Suppressor macrophage treated with lipopolysaccharide for 4 hours (primary cell): ENCODE data around the gene CES4A.
"Not testable (repeated sequence)": the region's sequence is repeated elsewhere in the genome, so short reads cannot be mapped to it uniquely, and the experiment has no call there.

Experiments used
- DNase-seq: peaks from one replicate; pipeline ENCODE4 v3.0.0-alpha.2; 2020

The CES4A gene

GRCh38 chr16:66993558-66993957 lies 5.2 kb downstream of the CES4A start:
- DNase-seq: not testable (repeated sequence)

DNA sequence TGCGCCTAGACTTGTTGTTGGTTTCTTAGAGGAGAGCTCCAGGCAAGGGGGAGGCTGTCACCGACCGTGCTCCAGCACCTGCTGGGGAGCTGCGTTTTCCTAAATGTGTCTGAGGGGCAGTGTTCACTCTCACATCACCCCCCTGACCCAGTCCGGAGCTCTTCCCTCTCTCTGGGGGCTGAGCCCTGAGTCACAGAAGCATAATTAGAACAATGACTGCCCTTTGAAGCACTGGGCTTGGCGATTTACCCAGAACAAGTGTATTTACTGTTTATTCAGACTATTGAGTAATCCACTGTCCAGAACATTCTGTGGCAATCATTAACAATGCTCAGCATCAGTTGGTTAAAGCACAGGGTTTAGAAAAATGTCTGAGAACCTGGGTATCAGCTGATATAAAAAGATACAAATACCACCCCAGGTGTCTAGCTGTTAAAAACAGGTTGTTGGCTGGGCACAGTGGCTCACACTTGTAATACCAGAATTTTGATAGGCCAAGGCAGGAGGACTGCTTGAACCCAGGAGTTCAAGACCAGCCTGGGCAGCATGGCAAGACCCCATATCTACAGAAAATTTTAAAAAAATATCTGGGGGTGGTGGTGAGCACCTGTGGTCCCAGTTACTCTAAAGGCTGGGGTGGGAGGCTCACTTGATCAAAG lies 8.1 kb downstream of the CES4A start:
- no peak for DNase-seq

- no peak for DNase-seq
Measured at GRCh38 chr16:66996983-66997358, 8.6 kb downstream of the CES4A start.

DNA sequence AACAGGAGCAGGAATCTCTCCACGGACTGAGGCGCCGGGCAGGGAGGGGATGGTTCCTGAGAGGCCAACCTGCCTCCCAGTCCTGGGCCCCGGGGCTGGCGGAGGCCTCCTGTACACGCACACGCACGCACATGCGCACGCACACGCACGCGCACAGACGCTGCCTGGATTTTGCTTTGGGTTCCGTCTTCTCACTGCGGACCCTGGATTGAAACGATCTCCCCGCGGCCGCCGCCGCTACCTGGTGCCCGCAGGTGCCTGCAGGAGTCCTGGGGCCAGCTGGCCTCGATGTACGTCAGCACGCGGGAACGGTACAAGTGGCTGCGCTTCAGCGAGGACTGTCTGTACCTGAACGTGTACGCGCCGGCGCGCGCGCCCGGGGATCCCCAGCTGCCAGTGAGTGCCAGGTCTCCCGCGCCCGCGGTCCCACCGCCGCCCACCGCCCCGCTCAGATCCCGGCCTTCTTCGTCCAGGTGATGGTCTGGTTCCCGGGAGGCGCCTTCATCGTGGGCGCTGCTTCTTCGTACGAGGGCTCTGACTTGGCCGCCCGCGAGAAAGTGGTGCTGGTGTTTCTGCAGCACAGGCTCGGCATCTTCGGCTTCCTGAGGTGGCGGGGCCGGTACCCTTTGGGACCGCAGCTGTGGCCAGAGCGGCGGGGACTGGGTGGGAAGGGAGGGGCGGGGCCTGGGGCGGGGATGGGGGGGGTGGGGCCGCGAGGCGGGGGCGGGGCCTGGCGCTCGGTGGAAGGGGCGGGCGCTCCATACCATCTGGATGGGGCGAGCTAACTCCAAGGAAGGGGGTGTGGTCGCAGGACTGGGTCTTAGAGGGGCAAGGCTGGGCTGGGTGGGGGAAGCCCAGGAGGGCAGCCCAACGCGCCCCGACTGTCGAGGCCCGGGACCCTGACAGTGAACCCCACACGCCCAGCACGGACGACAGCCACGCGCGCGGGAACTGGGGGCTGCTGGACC lies 12.3 kb downstream of the CES4A start:
- DNase-seq: peak; percentile 37

- DNase-seq: no peak
Measured at GRCh38 chr16:67001726-67002125, 13.3 kb downstream of the CES4A start.

DNA sequence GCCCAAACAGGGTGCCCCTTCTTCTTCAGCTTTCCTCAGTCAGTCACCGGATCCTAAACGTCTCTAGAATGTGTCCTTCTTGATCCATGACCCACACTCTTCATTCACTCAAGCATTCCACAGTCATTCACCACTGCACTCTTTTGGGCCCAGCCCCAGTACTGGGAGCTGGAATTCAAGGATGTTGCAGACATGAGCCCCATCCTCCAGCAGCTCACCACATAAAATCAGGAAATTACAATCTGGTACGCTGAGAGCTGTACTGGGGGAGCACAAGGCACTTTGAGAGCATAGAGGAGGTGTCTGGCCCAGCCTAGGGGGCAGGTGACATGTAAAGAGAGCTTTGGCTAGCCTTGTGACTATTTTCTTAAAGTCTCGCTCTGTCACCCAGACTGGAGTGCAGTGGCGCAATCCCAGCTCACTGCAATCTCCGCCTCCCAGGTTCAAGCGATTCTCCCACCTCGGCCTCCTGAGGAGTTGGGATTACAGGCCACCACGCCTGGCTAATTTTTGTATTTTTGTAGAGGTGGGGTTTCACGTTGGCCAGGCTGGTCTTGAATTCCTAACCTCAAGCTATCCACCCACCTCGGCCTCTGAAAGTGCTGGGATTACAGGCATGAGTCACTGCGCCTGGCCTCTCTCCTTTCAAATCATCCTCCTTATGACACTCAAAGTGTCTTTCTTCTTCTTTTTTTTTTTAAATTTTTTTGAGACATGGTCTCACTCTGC lies 18.7 kb downstream of the CES4A start:
- no peak for DNase-seq

GRCh38 chr16:67009158-67009557 lies 20.8 kb downstream of the CES4A start:
- no peak for DNase-seq

GRCh38 chr16:67011274-67011673 lies 22.9 kb downstream of the CES4A start:
- DNase-seq: no peak

GRCh38 chr16:67013233-67013822 lies 24.9 kb downstream of the CES4A start:
- no peak for DNase-seq

GRCh38 chr16:67013823-67014633 lies 25.6 kb downstream of the CES4A start:
- peak; percentile 50 for DNase-seq

GRCh38 chr16:67014634-67015312 lies 26.4 kb downstream of the CES4A start:
- no peak for DNase-seq

GRCh38 chr16:67015313-67015731 lies 26.9 kb downstream of the CES4A start:
- no peak for DNase-seq

DNA sequence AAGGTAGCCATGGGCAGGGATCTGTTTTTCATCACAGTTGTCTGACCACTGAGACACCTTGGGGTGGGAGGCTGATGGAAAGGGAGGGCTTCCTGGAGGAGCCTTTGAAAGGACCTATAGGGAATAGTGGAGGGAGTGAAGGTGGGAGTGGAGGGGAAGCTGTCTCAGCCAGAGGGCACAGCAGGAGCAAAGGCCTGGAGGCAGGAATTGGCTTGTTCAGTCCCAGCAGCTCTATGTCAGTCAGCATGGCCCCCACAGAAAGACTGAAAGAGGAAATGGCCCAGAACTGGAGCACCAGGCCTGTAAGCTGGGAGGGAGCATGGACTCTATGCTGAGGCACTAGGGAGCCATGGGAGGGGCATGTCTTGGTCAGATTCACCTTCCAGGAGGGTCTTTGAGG lies 27.8 kb downstream of the CES4A start:
- DNase-seq: no peak

GRCh38 chr16:67016681-67017420 lies 28.5 kb downstream of the CES4A start:
- no peak for DNase-seq

- no peak for DNase-seq
Measured at GRCh38 chr16:67017421-67017750, 29.0 kb downstream of the CES4A start.

GRCh38 chr16:67017810-67018488 lies 29.6 kb downstream of the CES4A start:
- peak; percentile 73 for DNase-seq

GRCh38 chr16:67019171-67019570 lies 30.8 kb downstream of the CES4A start:
- DNase-seq: no peak

DNA sequence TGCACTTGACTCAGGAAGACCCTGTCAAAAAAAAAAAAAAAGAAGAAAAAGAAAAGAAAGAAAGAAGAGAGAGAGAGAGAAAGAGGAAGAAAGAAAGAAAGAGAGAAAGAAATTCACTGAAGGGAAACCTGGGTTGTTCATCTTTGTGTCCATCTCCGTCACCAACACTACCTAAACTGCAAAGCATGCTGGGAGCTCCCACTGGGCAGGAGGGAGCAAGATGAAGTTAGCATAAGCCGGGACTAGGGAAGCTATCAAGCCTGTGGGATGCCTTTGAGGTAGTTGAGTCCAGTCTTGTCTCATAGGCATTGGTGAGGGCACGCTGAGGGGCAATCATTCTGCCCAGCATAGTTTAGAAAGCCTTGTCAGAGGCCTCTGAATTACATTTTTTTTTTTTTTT lies 32.9 kb downstream of the CES4A start:
- DNase-seq: no peak

DNA sequence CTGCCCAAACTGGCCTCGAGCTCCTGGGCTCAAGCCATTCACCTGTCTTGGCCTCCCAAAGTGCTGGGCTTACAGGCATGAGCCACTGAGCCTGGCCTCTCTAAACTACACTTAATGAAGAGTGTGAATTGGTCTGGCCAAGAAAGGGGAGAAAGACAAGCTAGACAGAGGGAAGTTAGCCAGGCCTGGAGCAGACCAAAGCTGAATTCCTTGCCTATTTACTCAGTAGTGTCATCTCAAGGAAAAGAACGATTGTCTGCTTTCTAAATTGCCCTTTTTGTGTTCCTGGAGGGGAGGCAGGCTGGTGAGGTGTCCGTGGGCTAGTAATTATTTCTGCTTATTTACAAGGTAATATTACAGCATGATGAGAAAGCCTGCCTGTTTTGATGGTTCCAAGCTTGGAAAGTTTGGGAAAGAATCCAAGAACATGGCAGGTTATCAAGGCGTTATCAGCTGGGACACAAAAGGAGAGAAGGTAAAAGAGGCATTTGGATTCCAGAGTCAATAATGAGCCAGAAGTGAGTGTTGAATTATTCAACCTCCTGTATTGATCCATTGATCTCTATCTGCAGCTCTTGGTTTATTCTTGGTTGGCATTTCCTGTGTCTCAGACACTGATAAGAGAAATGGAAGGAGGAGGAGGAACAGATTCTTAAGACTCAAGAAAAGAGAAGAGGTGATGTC lies 34.3 kb downstream of the CES4A start:
- no peak for DNase-seq

DNA sequence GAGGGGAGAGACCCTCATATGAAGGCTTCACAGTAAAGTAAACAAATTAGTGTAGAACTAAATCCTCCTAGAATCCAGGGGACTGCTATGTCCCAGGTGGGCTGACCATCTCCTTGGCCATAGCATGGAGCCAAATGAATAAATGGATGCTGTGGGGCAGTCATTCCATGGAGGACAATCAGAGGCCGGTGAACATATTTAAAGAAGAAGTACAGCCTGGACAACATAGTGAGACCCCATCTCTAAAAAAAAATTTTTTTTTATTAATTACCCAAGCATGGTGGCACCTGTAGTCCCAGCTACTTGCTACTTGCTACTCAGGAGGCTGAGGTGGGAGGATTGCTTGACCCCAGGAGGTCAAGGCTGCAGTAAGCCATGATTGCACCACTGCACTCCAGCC lies 35.3 kb downstream of the CES4A start:
- DNase-seq: no peak
